Peyer's patch (tissue), 4 donors: Measurements from ENCODE around the gene SF3B2.

ENCODE experiments used
- CTCF ChIP-seq, 6 experiments: fragments of 450-650 bp in 4 of 6; fragments of 200-600 bp in 2 of 6; sonication (generic) in 1 of 6; IDR thresholded peaks; one replicate each; pipeline ENCODE4 v1.5.1; 2017 to 2019; ENCODE audit warnings: antibody characterized with exemption in 6 of 6, mild to moderate bottlenecking in 3 of 6, moderate library complexity in 1 of 6
- POLR2A ChIP-seq, 2 donors: fragments of 450-650 bp; IDR thresholded peaks; one replicate each; pipeline ENCODE4 v1.5.1; 2017; ENCODE audit warnings: antibody characterized with exemption in 2 of 2, mild to moderate bottlenecking in 2 of 2, moderate library complexity in 2 of 2

DNA sequence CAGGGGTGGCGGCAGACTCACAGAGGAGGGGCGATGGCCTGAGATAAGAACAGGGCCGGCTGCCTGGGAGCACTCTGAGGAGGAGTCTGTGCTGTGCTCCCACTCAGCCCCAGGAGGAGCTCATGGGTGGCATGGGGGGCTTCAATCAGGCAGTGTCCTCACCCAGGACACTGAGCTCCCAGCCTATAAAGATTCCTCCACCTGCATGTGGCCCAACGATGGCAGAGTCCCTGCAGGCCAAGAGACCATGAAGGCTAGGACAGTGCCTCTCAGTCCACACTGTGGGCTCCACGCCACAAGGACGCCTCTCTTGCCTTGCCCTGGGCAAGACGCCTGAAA, 38.4 kb upstream of the SF3B2 start:
- no peak for TF ChIP-seq POLR2A (IDR thresholded peaks at IDR 0.05)
- TF ChIP-seq CTCF (IDR thresholded peaks at IDR 0.05), result no peak
